Mucosa of rectum (tissue), 2 donors: ENCODE results near the gene AP3S2.

ENCODE experiments used
- H3K27ac ChIP-seq, 2 donors: one replicate each; pipeline ENCODE4 v1.7.0; 2013; ENCODE audit warnings: inconsistent platforms in 2 of 2, low read depth in 2 of 2, low read length in 2 of 2
- H3K27me3 ChIP-seq, 2 donors: one replicate each; pipeline ENCODE4 v1.7.0; 2013; ENCODE audit warnings: low read length in 2 of 2; ENCODE audit not compliant: control insufficient read depth in 2 of 2, insufficient read depth in 2 of 2
- H3K36me3 ChIP-seq, 2 donors: one replicate each; pipeline ENCODE4 v1.7.0; 2013; ENCODE audit warnings: low read length in 2 of 2; ENCODE audit not compliant: control insufficient read depth in 2 of 2, insufficient read depth in 2 of 2
- H3K4me1 ChIP-seq, 2 donors: one replicate each; pipeline ENCODE4 v1.7.0; 2013; ENCODE audit warnings: low read length in 2 of 2, mild to moderate bottlenecking in 1 of 2; ENCODE audit not compliant: control insufficient read depth in 2 of 2, insufficient read depth in 2 of 2
- H3K4me3 ChIP-seq, 2 donors: one replicate each; pipeline ENCODE4 v1.7.0; 2013; ENCODE audit warnings: low read length in 2 of 2
- H3K9ac ChIP-seq, 2 donors: one replicate each; pipeline ENCODE4 v1.7.0; 2013; ENCODE audit warnings: low read length in 2 of 2, low read depth in 1 of 2, mild to moderate bottlenecking in 1 of 2
- H3K9me3 ChIP-seq, 2 donors: one replicate each; pipeline ENCODE4 v1.7.0; 2013; ENCODE audit warnings: low read length in 2 of 2; ENCODE audit not compliant: control insufficient read depth in 2 of 2
- donor health status: healthy.
- donor health status: Normal muscosa, but diverticular disease.

AP3S2 gene

GRCh38 chr15:89828281-89829145, 65.3 kb downstream of the AP3S2 start:
- Histone ChIP-seq H3K36me3 (peaks cover 9 to 16% of the 10 kb centered on the region in 2 donors), H3K9ac (peak overlapping the region in 1 of 2 donors; percentile 37), H3K4me3 (peak overlapping the region in 1 of 2 donors; percentile 17), H3K27me3 (no peaks in the 10 kb centered on the region), H3K9me3 (no peaks in the 10 kb centered on the region), H3K27ac (peak overlapping the region; percentile 52 to 72), H3K4me1 (peaks cover 19 to 21% of the 10 kb centered on the region in 2 donors)

GRCh38 chr15:89827829-89828228, 66.0 kb downstream of the AP3S2 start:
- Histone ChIP-seq H3K27ac (peak overlapping the region; percentile 52 to 72), H3K4me3 (peak overlapping the region in 1 of 2 donors; percentile 17), H3K27me3 (no peaks in the 10 kb centered on the region), H3K4me1 (peaks cover 19 to 21% of the 10 kb centered on the region in 2 donors), H3K9ac (peak overlapping the region in 1 of 2 donors; percentile 37), H3K9me3 (no peaks in the 10 kb centered on the region), H3K36me3 (peaks cover 2 to 10% of the 10 kb centered on the region in 2 donors)

- Histone ChIP-seq H3K9ac (no peak overlapping the region), H3K27ac (no peak overlapping the region), H3K9me3 (no peaks in the 10 kb centered on the region), H3K27me3 (peaks cover 0 to 2% of the 10 kb centered on the region in 2 donors), H3K36me3 (peaks cover 0 to 7% of the 10 kb centered on the region in 2 donors), H3K4me3 (no peak overlapping the region), H3K4me1 (peaks cover 19 to 21% of the 10 kb centered on the region in 2 donors)
These were observed 66.8 kb downstream of the AP3S2 start for GRCh38 chr15:89826671-89827655.

DNA sequence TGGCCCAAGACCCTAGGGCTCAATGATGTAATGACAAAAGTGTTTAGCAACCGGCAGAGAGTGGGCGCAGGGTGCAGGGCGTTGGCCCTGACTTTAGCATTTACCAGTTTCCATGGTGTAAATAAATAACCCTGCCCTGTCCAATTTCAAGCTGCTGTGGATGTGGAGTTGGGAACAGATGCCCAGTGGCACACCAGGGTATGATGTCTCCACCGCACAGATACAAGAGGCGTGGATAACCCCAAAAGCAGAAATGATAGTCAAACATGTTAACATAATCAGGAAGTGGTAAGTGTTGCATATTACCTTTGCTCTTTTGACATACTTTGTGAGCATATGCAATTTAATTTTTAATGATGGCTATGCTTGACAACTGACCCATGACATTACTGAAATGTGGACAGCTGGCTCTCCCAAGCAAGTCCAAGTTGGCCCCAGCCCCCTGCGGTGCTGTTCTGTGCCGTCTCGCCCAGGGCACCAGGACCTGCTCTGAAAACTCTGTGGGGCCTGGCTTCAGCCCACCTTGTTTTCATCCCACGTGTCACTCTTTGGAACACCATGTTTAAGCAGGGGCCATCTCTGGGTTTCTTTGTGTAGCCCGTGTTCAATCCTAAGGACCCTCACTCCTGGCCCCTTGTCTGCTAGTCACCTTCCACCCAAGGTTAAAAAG, 68.4 kb downstream of the AP3S2 start:
- H3K27ac ChIP-seq, result no peak overlapping the region
- H3K27me3 ChIP-seq, result peaks cover 0 to 2% of the 10 kb centered on the region in 2 donors
- no peak overlapping the region for H3K4me3 ChIP-seq
- no peak overlapping the region for H3K9ac ChIP-seq
- no peaks in the 10 kb centered on the region for H3K36me3 ChIP-seq
- no peaks in the 10 kb centered on the region for H3K9me3 ChIP-seq
- peaks cover 19 to 21% of the 10 kb centered on the region in 2 donors for H3K4me1 ChIP-seq

- Histone ChIP-seq H3K36me3 (no peaks in the 10 kb centered on the region), H3K27ac (no peak overlapping the region), H3K9ac (no peak overlapping the region)
These were observed 69.3 kb downstream of the AP3S2 start for GRCh38 chr15:89824607-89824867.

DNA sequence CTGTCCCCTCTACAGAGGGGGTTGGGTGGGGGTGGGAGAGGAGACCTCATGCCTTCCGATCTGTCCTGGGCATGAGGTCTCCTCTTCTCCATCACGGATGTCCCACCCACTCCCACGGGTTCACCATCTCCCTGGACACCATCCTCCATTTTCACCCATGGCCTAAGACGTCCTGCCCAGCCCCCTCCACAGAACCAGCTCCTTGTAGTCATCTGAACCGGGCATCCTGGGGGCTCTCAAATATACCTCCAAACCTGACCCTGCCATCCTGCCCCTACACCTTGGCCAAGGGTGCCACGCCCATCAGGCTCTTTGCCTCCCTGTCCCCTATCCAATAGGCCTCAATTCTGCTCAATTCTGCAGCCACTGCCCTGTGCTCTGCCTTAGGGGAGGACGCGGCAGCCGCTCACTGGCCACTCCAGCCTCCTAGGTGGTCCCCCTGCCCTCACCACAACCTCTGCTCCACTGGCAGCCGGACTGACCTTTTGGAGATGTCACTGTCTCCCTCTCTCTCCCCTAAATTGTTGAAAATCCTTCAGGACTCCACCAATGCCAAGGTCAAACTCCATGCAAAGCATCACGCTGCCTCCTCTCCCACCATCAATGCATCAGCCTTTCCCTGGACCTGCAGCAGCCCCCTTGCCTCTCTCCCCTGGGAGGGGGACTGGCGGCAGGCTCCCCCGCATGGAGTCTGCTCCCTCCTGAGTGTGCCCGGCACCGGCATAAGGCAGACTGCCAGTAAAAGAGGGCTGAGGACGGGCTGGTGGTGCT, 69.8 kb downstream of the AP3S2 start:
- Histone ChIP-seq H3K27me3 (peaks cover 0 to 2% of the 10 kb centered on the region in 2 donors), H3K36me3 (no peaks in the 10 kb centered on the region), H3K9me3 (no peaks in the 10 kb centered on the region), H3K4me1 (peaks cover 15 to 16% of the 10 kb centered on the region in 2 donors), H3K9ac (no peak overlapping the region), H3K27ac (no peak overlapping the region), H3K4me3 (no peak overlapping the region)

More at GRCh38 chr15:89824607-89824867, 69.3 kb downstream of the AP3S2 start:
- peaks cover 0 to 2% of the 10 kb centered on the region in 2 donors for H3K27me3 ChIP-seq
- H3K4me1 ChIP-seq, result peaks cover 19 to 20% of the 10 kb centered on the region in 2 donors
- H3K4me3 ChIP-seq, result no peak overlapping the region
- no peaks in the 10 kb centered on the region for H3K9me3 ChIP-seq

DNA sequence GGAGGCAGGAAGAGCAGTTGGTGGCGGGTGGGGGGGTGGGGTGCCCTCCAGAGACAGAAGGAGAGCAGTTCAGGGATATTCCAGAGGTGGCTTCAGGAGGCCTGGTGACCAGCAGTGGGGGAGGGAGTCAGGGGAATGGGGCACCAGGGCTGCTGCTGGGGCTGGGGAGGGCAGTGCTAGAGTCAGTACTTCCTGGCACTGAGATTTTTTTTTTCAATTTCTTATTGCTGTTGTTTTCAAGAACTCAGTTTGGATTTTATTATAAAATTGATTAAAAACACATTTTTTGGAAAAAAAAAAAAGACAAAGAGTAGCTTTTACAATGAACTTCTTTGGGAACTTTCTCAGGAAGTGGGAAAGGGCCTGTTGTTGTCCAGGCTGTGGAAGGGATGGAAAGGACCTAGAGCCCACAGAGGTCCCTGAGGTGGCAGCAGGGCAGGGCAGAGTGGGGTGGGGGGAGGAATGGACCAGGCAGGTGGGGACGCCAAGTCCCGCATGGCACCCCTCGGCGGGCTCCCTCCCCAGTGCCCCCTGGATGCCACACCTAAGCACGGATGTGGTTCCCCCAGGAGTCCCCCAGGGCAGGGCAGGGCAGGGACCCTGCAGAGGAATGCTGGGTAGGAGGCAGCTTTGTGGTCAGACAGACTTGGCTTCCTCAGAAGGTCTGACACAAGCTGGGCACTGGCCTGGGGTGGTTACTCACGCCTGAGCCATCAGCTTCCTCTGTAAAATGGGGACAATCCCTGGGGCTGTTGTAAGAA, 70.7 kb downstream of the AP3S2 start:
- peaks cover 6 to 9% of the 10 kb centered on the region in 2 donors for H3K4me1 ChIP-seq
- no peak overlapping the region for H3K27ac ChIP-seq
- peaks cover 0 to 2% of the 10 kb centered on the region in 2 donors for H3K27me3 ChIP-seq
- no peaks in the 10 kb centered on the region for H3K9me3 ChIP-seq
- no peaks in the 10 kb centered on the region for H3K36me3 ChIP-seq
- no peak overlapping the region for H3K9ac ChIP-seq
- no peak overlapping the region for H3K4me3 ChIP-seq

DNA sequence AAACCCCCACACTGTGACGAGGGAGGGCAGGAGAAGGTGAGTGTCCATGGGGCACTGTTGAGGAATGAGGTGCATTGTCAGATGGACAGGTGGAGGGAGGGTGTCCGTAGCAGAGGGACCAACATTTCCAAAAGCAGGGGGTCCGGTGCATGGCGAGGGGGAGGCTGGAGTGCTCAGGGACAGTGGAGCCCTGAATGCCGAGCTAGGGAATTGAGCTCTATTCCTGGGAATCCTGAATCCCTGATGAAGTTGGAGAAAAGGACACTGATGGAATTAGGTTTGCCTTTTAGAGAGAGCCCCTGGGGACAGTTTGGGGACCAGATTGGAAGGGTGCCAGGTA, 71.2 kb downstream of the AP3S2 start:
- peaks cover 0 to 2% of the 10 kb centered on the region in 2 donors for H3K27me3 ChIP-seq
- no peaks in the 10 kb centered on the region for H3K36me3 ChIP-seq
- no peak overlapping the region for H3K4me3 ChIP-seq
- no peaks in the 10 kb centered on the region for H3K9me3 ChIP-seq
- no peak overlapping the region for H3K27ac ChIP-seq
- H3K4me1 ChIP-seq, result peaks cover under 1 to 3% of the 10 kb centered on the region in 2 donors
- no peak overlapping the region for H3K9ac ChIP-seq

- H3K27me3 ChIP-seq, result peaks cover 0 to 2% of the 10 kb centered on the region in 2 donors
- H3K9me3 ChIP-seq, result no peaks in the 10 kb centered on the region
- H3K9ac ChIP-seq, result no peak overlapping the region
- H3K4me1 ChIP-seq, result peaks cover 0 to 3% of the 10 kb centered on the region in 2 donors
- H3K27ac ChIP-seq, result no peak overlapping the region
- no peak overlapping the region for H3K4me3 ChIP-seq
- H3K36me3 ChIP-seq, result no peaks in the 10 kb centered on the region
These were observed 71.8 kb downstream of the AP3S2 start for GRCh38 chr15:89822026-89822425.
